Measurements from ENCODE around the gene CD226.
"Not testable (repeated sequence)": the region's sequence is repeated elsewhere in the genome, so short reads cannot be mapped to it uniquely, and the experiment has no call there.

Gene CD226

DNA sequence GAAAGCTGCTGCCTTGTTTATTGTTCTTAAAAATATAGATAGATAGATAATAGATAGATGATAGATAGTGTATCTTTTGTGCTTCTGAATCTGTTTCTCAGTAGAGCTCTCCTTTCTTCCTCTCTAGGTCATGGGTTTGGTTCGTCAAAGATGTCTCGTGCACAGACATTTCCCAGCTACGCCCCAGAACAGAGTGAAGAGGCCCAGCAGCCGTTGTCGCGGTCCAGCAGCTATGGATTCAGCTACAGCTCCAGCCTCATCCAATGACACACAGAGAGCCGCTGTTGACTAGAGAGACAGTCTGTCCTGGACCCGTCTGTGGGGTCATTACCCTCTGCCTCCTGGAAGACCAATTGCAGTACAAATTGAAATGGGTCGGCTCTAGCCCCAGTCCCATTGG is 106.6 kb downstream of the CD226 start:
- no peak for TF ChIP-seq CTCF (IDR thresholded peaks at IDR 0.05; ENCODE audit: low read depth, low read length)

DNA sequence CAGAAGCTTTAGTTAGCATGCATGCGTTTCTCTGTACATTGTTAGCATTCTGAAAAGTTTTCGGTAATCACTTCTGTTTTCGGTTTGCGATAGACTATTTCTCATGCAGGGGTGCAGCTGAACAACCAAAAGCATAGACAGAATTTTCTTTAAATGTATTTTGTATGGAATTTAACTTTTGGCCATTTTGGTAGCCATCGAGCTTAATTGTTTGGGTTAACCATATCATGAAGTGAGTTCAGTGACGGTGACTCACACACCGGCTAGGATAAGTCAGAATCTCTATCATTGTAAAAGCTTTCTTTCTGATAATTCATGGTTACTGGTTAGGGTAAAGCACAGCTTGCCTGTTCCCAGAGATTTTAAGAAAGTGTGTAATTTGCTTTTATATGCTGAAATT is 107.2 kb downstream of the CD226 start:
- no peak for TF ChIP-seq CTCF (IDR thresholded peaks at IDR 0.05; ENCODE audit: low read depth, low read length)
- no peak for DNase-seq (ENCODE audit: extremely low read depth, low read depth)

More for the DNA sequence above, 106.6 kb downstream of the CD226 start:
- DNase-seq (ENCODE audit: extremely low read depth, low read depth) = no peak

- no peak for DNase-seq (ENCODE audit: extremely low read depth, low read depth)
- no peak for TF ChIP-seq CTCF (IDR thresholded peaks at IDR 0.05; ENCODE audit: low read depth, low read length)
These were observed 107.7 kb downstream of the CD226 start for GRCh38 chr18:69840001-69840400.

DNA sequence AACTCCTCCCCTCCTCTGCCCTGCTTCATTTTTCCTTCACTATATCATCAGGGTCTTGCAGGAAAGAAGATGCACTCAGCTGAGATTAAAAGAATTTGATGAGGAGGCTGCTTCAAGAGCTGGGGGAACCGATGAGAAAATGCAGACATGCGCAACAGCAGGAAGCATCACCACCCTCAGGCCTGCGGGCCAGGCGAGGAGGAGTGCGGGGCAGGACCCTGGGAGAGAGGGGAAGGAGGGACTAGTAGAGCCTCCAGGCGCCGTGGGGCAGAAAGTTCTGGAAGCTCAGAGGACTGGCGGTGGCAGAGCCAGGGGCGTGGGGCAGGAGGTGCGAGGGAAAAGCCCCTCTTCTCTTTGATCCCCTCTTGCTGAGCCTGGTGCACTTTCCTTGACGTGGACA is 108.2 kb downstream of the CD226 start:
- no peak for TF ChIP-seq CTCF (IDR thresholded peaks at IDR 0.05; ENCODE audit: low read depth, low read length)

GRCh38 chr18:69838620-69839411 is 108.9 kb downstream of the CD226 start:
- TF ChIP-seq CTCF (IDR thresholded peaks at IDR 0.05; ENCODE audit: low read depth, low read length) = no peak
- DNase-seq (ENCODE audit: extremely low read depth, low read depth) = no peak

More for the DNA sequence above, 108.2 kb downstream of the CD226 start:
- no peak for DNase-seq (ENCODE audit: extremely low read depth, low read depth)

GRCh38 chr18:69838003-69838402 is 109.7 kb downstream of the CD226 start:
- DNase-seq (ENCODE audit: extremely low read depth, low read depth) = no peak
- no peak for TF ChIP-seq CTCF (IDR thresholded peaks at IDR 0.05; ENCODE audit: low read depth, low read length)

- not testable (repeated sequence) for DNase-seq (ENCODE audit: extremely low read depth, low read depth)
These were observed 112.7 kb downstream of the CD226 start for GRCh38 chr18:69834980-69835379.

- no peak for DNase-seq (ENCODE audit: extremely low read depth, low read depth)
- no peak for TF ChIP-seq CTCF (IDR thresholded peaks at IDR 0.05; ENCODE audit: low read depth, low read length)
These were observed 117.5 kb downstream of the CD226 start for GRCh38 chr18:69830189-69830588.
